GM19463 (cell line): ENCODE data around the gene UMAD1.

Experiments
- ATAC-seq: cut with Tn5 transposase; IDR thresholded peaks from one replicate; pipeline ENCODE4 v1.9.1; 2021; ENCODE audit warnings: mild to moderate bottlenecking, moderate library complexity; ENCODE audit not compliant: unreplicated experiment

UMAD1 gene

GRCh38 chr7:7640221-7641128 lies at the start of gene UMAD1:
Gene UMAD1, plus strand, starts transcription at chr7:7640752. Its CDS starts 32,620 bp downstream, at chr7:7673372.
- ATAC-seq, result peak; percentile 97

GRCh38 chr7:7595451-7595850 lies 45.1 kb upstream of the UMAD1 start:
- no peak for ATAC-seq

GRCh38 chr7:7596176-7596575 lies 44.4 kb upstream of the UMAD1 start:
- no peak for ATAC-seq

GRCh38 chr7:7607010-7607409 lies 33.5 kb upstream of the UMAD1 start:
- no peak for ATAC-seq

GRCh38 chr7:7609330-7609729 lies 31.2 kb upstream of the UMAD1 start:
- no peak for ATAC-seq

- ATAC-seq, result no peak
Observed at GRCh38 chr7:7612519-7612918, 28.0 kb upstream of the UMAD1 start.

- no peak for ATAC-seq
Observed at GRCh38 chr7:7613210-7613609, 27.3 kb upstream of the UMAD1 start.

GRCh38 chr7:7614018-7614741 lies 26.4 kb upstream of the UMAD1 start:
- ATAC-seq, result no peak

GRCh38 chr7:7617550-7617949 lies 23.0 kb upstream of the UMAD1 start:
- no peak for ATAC-seq

- ATAC-seq, result no peak
Observed at GRCh38 chr7:7618410-7618809, 22.1 kb upstream of the UMAD1 start.

GRCh38 chr7:7620236-7620635 lies 20.3 kb upstream of the UMAD1 start:
- no peak for ATAC-seq

- no peak for ATAC-seq
Observed at GRCh38 chr7:7620644-7621210, 19.8 kb upstream of the UMAD1 start.

GRCh38 chr7:7628476-7628875 lies 12.1 kb upstream of the UMAD1 start:
- no peak for ATAC-seq

- no peak for ATAC-seq
Observed at GRCh38 chr7:7630626-7631329, 9.8 kb upstream of the UMAD1 start.

- no peak for ATAC-seq
Observed at GRCh38 chr7:7639421-7639820, 1.1 kb upstream of the UMAD1 start.

- no peak for ATAC-seq
Observed at GRCh38 chr7:7639847-7640220, 718 bp upstream of the UMAD1 start.

GRCh38 chr7:7641129-7641663 lies 644 bp downstream of the UMAD1 start:
- peak; percentile 1 for ATAC-seq

GRCh38 chr7:7642081-7642480 lies 1.5 kb downstream of the UMAD1 start:
- ATAC-seq, result no peak

- ATAC-seq, result no peak
Observed at GRCh38 chr7:7647495-7648036, 7.0 kb downstream of the UMAD1 start.

- no peak for ATAC-seq
Observed at GRCh38 chr7:7650682-7651206, 10.2 kb downstream of the UMAD1 start.
